ENCODE results near the gene EPHA6.
"Not testable (repeated sequence)": the region's sequence is repeated elsewhere in the genome, so short reads cannot be mapped to it uniquely, and the experiment has no call there.

EPHA6 gene

DNA sequence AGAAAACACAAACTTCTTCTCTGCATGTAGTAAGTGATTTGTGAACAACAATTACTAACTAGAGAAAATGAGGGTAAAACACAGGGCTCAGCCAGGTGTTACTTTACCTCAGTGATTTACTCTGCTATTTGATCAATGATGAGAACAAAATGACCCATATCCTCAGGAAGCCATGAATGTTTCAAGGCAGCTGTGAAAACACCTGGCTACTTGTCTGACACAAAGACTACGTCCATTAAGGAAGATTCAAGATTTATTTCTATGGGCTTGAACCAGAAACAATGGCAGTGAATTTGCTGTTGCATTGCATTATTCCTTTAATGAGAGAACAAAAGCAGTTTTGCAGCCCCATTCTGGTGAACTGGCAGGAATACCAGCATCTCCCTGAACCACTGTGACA, 575.5 kb downstream of the EPHA6 start:
- no peak for TF ChIP-seq JUND (IDR thresholded peaks at IDR 0.05; ENCODE audit: low read depth)
- no peak for DNase-seq (ENCODE audit: low read depth in 1 of 2, low spot score in 1 of 2)
- in situ Hi-C loops (cut with HindIII; ENCODE audit: low pct_unique_long_range_greater_than_20kb, low sequenced_read_pairs) = no loop called here

DNA sequence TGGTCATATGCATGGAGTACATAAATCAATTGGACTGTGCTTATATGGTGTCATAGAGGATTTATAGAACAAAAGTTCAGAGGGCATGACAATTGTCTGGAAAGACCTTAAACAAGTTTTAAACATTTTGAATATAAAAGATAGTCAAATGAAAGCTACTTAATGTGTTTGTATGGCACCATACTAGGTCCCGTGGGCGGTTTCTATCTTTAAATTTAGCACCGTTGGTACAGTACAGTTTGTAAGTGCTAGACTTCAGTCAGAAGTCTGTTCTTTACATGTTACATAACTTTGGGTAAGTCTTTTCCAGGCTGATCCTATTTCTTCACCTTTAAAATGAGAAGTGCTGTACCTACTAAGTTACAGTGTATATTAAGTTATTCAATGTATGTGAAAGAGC, 576.8 kb downstream of the EPHA6 start:
- no peak for DNase-seq (ENCODE audit: low read depth in 1 of 2, low spot score in 1 of 2)
- in situ Hi-C loops (cut with HindIII; ENCODE audit: low pct_unique_long_range_greater_than_20kb, low sequenced_read_pairs) = no loop called here
- no peak for TF ChIP-seq JUND (IDR thresholded peaks at IDR 0.05; ENCODE audit: low read depth)

DNA sequence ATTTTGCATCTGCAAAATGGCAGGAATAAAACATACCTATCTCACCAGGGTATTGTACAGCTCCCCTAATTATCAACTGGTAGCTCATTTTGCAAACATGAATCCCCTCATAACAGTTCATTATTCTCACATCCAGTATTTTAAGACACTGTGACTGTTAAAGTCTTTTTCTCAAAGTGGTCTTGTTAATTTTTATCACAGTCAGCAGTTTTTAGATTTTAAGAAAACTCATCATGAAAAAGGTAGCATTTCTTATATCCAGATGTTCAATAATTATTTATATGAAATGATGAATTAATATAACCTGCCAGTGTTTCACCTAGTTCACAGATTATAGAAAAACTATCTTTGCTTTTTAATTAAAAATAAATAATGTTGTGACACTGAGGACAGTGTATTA, 595.2 kb downstream of the EPHA6 start:
- TF ChIP-seq JUND (IDR thresholded peaks at IDR 0.05; ENCODE audit: low read depth) = no peak

DNA sequence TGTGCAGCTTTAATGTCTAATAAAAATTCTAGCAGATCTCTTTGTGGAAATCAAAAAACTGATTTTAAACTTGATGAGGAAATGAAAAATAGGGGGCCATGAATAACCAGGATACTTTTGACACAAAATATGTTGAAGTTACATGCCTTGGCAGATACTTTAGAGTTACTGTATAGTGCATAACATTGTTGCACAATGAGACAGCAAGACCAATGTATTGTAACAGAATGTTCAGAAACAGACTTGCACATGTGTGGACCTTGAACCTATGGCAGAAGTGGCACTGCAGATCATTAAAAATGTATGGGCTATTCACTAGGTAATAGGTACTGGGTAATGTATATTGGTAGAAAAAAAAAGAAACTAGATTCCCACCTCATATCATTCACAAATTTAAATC, 607.2 kb downstream of the EPHA6 start:
- no peak for DNase-seq (ENCODE audit: low read depth in 1 of 2, low spot score in 1 of 2)
- in situ Hi-C loops (cut with HindIII; ENCODE audit: low pct_unique_long_range_greater_than_20kb, low sequenced_read_pairs) = no loop called here
- TF ChIP-seq JUND (IDR thresholded peaks at IDR 0.05; ENCODE audit: low read depth) = no peak

More for the DNA sequence above, 595.2 kb downstream of the EPHA6 start:
- DNase-seq (ENCODE audit: low read depth in 1 of 2, low spot score in 1 of 2) = no peak
- in situ Hi-C loops (cut with HindIII; ENCODE audit: low pct_unique_long_range_greater_than_20kb, low sequenced_read_pairs) = no loop called here

DNA sequence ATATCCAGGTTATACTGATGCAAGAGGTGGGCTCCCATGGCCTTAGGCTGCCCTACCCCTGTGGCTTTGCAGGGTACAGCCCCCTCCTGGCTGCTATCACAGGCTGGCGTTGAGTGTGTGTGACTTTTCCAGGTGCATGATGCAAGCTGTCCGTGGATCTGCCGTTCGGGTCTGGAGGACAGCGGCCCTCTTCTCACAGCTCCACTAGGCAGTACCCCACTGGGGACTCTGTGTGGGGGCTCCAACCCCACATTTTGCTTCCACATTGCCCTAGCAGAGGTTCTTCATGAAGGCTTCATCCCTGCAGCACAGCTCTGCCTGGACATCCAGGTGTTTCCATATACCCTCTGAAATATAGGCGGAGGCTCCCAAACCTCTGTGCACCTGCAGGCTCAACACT, 610.6 kb downstream of the EPHA6 start:
- in situ Hi-C loops (cut with HindIII; ENCODE audit: low pct_unique_long_range_greater_than_20kb, low sequenced_read_pairs) = no loop called here
- TF ChIP-seq JUND (IDR thresholded peaks at IDR 0.05; ENCODE audit: low read depth) = no peak
- DNase-seq (ENCODE audit: low read depth in 1 of 2, low spot score in 1 of 2) = no peak

DNA sequence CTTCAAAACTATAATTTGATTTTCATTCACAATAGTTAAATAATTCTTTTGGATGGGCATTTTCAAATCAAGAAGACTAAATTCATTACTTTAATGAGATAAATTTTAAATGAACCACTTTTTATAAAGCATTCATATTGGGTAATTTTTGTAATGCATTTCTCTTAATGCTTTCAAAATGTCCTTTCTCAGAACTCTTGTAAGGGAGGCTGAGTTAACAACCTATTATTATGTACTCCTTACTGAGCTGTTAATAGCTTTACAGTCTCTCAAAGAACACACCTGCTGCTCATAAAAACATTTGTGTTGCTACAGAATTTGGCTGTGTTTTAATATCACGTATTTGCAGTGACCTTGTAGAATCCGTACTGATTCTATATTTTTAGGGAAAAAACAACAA, 616.2 kb downstream of the EPHA6 start:
- no peak for TF ChIP-seq JUND (IDR thresholded peaks at IDR 0.05; ENCODE audit: low read depth)
- no peak for DNase-seq (ENCODE audit: low read depth in 1 of 2, low spot score in 1 of 2)
- in situ Hi-C loops (cut with HindIII; ENCODE audit: low pct_unique_long_range_greater_than_20kb, low sequenced_read_pairs) = no loop called here

DNA sequence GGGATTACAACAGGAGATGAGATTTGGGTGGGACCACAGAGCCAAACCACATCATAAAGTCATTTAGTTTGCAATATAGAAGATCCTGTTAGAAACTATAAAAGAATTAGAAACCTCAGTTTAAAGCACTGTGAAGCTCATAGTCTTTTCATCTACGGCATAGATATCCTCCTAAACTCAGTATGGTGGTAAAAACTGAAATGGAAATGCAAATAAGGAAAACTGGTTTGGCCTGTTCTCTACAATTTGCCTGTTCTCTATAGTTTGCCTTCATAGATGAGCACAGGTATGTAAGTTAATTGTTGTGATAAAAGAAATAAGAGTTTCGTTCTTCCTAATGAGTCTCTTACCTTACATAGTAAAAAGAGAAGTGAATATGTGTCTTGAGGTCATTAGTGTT, 618.5 kb downstream of the EPHA6 start:
- peak in 1 of 2 experiments; percentile 67 for DNase-seq (ENCODE audit: low read depth in 1 of 2, low spot score in 1 of 2)
- TF ChIP-seq JUND (IDR thresholded peaks at IDR 0.05; ENCODE audit: low read depth) = no peak
- in situ Hi-C loops (cut with HindIII; ENCODE audit: low pct_unique_long_range_greater_than_20kb, low sequenced_read_pairs) = no loop called here

DNA sequence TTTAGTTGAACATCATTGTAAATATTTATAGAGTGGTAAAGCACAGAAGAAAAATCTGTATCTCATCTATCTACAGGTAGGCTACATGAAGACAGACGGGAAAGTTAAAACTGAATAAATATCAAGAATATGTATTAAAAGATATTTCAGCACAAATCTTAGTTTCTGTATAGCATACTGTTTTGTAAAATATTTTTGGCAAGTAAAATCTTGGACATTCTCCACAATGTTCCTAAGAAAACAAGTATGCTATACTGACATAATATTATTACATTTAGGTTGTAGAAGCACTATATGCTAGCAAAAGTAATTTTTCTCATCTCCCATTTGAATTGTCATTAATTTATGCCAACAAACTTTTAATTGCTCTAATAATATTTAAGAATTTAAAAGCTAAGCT, 623.7 kb downstream of the EPHA6 start:
- DNase-seq (ENCODE audit: low read depth in 1 of 2, low spot score in 1 of 2) = no peak
- no peak for TF ChIP-seq JUND (IDR thresholded peaks at IDR 0.05; ENCODE audit: low read depth)
- in situ Hi-C loops (cut with HindIII; ENCODE audit: low pct_unique_long_range_greater_than_20kb, low sequenced_read_pairs) = no loop called here

DNA sequence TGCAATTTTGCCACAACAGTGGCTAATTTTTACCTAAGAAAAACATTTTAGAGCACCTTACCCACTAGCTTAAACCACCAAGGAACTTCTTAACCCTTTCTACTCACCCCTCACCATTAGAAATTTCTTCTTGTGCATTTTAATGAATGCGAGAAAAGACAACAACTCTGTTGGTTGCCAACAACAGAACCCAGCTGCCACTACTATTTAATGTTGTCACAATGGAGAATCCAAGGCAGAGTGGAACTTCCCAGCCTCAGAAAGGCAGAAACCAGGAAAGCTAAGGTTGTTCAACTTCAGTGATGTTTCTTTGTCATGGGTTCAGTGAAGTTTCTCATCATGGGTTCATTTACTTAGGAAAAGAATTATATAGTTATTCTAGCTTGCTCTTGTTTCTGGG, 625.0 kb downstream of the EPHA6 start:
- no peak for TF ChIP-seq JUND (IDR thresholded peaks at IDR 0.05; ENCODE audit: low read depth)
- DNase-seq (ENCODE audit: low read depth in 1 of 2, low spot score in 1 of 2) = no peak
- in situ Hi-C loops (cut with HindIII; ENCODE audit: low pct_unique_long_range_greater_than_20kb, low sequenced_read_pairs) = no loop called here

DNA sequence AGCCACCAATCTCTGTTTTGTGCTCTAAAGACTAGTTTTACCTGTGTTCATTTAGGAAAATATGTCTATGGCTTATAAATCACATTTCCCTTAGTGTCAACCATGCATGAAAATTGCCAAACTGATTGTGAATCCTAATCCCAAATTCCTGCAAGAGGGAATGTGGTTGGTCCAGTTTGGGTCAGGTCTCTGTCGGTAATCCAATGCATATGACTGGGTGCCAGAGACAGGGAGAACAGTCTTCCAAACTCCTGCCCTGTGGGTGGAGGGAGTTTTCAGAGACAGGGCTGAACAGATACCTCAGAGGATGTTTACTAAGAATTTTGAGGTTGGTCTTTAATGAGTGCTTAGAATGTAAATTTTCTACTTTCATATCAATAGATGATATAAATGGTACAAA, 649.6 kb downstream of the EPHA6 start:
- peak in 1 of 2 experiments; percentile 30 for DNase-seq (ENCODE audit: low read depth in 1 of 2, low spot score in 1 of 2)

DNA sequence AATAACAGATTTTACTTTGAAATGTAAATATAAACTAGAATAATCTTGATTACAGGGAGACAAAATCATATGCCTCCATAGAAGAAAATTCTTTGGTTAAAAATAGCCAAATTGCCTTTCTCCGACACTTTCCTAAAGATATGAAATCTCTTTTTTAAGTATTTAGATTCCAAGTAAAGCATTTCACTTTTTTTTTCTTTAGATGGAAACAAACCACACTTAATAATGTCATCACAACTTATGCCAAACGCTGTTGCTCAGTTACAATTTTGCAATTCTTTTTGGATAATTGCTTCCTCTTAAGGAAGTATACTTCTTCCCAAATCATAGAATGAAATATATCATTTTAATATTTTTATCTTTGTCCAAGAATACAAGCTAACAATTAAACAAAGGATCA, 656.1 kb downstream of the EPHA6 start:
- in situ Hi-C loops (cut with HindIII; ENCODE audit: low pct_unique_long_range_greater_than_20kb, low sequenced_read_pairs) = no loop called here
- TF ChIP-seq JUND (IDR thresholded peaks at IDR 0.05; ENCODE audit: low read depth) = no peak

More for the DNA sequence above, 649.6 kb downstream of the EPHA6 start:
- in situ Hi-C loops (cut with HindIII; ENCODE audit: low pct_unique_long_range_greater_than_20kb, low sequenced_read_pairs) = no loop called here
- TF ChIP-seq JUND (IDR thresholded peaks at IDR 0.05; ENCODE audit: low read depth) = no peak

DNA sequence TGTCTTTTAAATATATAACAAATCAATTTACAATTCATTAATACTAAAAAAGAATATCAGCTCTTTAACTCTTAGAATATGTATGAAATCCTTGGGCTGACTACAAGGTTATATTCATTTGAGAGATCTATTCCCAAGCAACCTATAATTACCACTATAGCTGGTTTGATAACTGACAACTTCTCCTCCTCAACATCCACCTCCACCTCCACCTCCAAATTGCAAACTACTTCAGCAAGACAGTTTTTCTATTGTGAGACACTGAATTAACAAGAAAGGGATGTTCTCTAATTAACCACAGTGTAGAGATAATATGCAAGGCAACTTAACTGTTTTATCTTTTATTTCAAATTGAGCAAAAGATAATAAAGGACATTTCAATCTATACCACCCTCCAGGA, 665.3 kb downstream of the EPHA6 start:
- TF ChIP-seq JUND (IDR thresholded peaks at IDR 0.05; ENCODE audit: low read depth) = no peak
- in situ Hi-C loops (cut with HindIII; ENCODE audit: low pct_unique_long_range_greater_than_20kb, low sequenced_read_pairs) = no loop called here

More for the DNA sequence above, 656.1 kb downstream of the EPHA6 start:
- DNase-seq (ENCODE audit: low read depth in 1 of 2, low spot score in 1 of 2) = no peak

DNA sequence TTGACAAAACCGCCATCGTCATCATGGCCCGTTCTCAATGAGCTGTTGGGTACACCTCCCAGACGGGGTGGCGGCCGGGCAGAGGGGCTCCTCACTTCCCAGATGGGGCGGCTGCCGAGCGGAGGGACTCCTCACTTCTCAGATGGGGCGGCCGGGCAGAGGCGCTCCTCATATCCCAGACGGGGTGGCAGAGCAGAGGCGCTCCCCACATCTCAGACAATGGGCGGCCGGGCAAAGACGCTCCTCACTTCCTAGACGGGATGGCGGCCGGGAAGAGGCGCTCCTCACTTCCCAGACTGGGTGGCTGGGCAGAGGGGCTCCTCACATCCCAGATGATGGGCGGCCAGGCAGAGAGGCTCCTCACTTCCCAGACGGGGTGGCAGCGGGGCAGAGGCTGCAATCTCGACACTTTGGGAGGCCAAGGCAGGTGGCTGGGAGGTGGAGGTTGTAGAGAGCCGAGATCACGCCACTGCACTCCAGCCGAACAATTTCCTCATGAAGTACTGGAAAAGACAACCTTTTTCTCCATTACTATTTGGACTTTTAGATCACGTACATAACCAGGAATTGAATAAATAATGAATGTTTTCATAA, 666.4 kb downstream of the EPHA6 start:
- in situ Hi-C loops (cut with HindIII; ENCODE audit: low pct_unique_long_range_greater_than_20kb, low sequenced_read_pairs); DNase-seq (ENCODE audit: low read depth in 1 of 2, low spot score in 1 of 2): not testable (repeated sequence)

More for the DNA sequence above, 665.3 kb downstream of the EPHA6 start:
- DNase-seq (ENCODE audit: low read depth in 1 of 2, low spot score in 1 of 2) = no peak

DNA sequence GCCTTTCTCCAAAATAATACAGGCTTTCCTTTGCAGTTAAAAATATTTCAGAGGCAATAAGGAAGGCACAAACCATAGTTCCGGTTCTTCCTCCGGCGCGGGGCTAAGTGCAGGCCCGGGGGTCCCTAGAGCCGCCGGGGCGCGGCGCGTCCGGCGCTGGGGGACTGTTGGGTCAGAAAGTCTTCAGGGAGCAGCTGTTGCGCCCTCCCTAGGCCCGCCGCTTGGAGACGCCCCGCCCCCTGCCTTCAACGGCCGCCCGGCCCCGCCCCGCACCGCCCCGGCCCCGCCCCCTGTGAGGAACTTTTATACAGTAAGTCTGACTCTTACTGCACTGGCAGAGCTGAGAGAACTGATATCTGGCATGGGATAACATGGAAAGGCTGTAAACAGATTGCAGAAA, 667.0 kb downstream of the EPHA6 start:
- in situ Hi-C loops (cut with HindIII; ENCODE audit: low pct_unique_long_range_greater_than_20kb, low sequenced_read_pairs) = no loop called here
- DNase-seq (ENCODE audit: low read depth in 1 of 2, low spot score in 1 of 2) = peak in 1 of 2 experiments; percentile 35
- TF ChIP-seq JUND (IDR thresholded peaks at IDR 0.05; ENCODE audit: low read depth) = no peak

Measured in T47D (cell line).